Hepatocyte (in vitro differentiated cells): Measurements from ENCODE around the gene EBPL. TPM values are rescaled to one million over a fixed set of nuclear protein-coding genes. Genes with fewer than 3 reads are reported as not detected.

Experiments
- DNase-seq: peaks from one replicate; pipeline ENCODE4 v3.0.0-alpha.2; 2016; ENCODE audit warnings: low spot score
- H2AFZ ChIP-seq: fragments of 200-600 bp; sonication (generic); 2 replicates; pipeline ENCODE4 v1.6.0; 2016; ENCODE audit warnings: antibody characterized with exemption, mild to moderate bottlenecking
- H3K27ac ChIP-seq: fragments of 200-600 bp; sonication (generic); 2 replicates; pipeline ENCODE4 v1.5.1; 2016; ENCODE audit warnings: mild to moderate bottlenecking
- H3K27me3 ChIP-seq: fragments of 200-600 bp; sonication (generic); 2 replicates; pipeline ENCODE4 v1.6.1; 2016
- H3K36me3 ChIP-seq: fragments of 200-600 bp; sonication (generic); replicated peaks from 2 replicates; pipeline ENCODE4 v1.5.1; 2016; ENCODE audit warnings: low read depth; ENCODE audit not compliant: insufficient read depth
- H3K4me1 ChIP-seq: fragments of 200-600 bp; sonication (generic); 2 replicates; pipeline ENCODE4 v1.5.1; 2016; ENCODE audit warnings: mild to moderate bottlenecking, moderate library complexity; ENCODE audit not compliant: insufficient read depth
- H3K4me2 ChIP-seq: fragments of 200-600 bp; sonication (generic); 2 replicates; pipeline ENCODE4 v1.6.0; 2016
- H3K4me3 ChIP-seq: fragments of 200-600 bp; sonication (generic); 2 replicates; pipeline ENCODE4 v1.5.1; 2016; ENCODE audit warnings: mild to moderate bottlenecking
- H3K79me2 ChIP-seq: fragments of 200-600 bp; sonication (generic); 2 replicates; pipeline ENCODE4 v1.6.0; 2017; ENCODE audit warnings: mild to moderate bottlenecking
- H3K9me2 ChIP-seq: fragments of 200-600 bp; sonication (generic); replicated peaks from 2 replicates; pipeline ENCODE4 v1.6.0; 2017; ENCODE audit warnings: mild to moderate bottlenecking; ENCODE audit not compliant: insufficient read depth
- H3K9me3 ChIP-seq: fragments of 200-600 bp; sonication (generic); 2 replicates; pipeline ENCODE4 v1.5.1; 2016; ENCODE audit warnings: low read depth, mild to moderate bottlenecking
- H4K20me1 ChIP-seq: fragments of 200-600 bp; sonication (generic); 2 replicates; pipeline ENCODE4 v1.6.0; 2016; ENCODE audit warnings: mild to moderate bottlenecking; ENCODE audit not compliant: insufficient read depth, poor library complexity, severe bottlenecking
- EZH2 ChIP-seq: fragments of 200-600 bp; sonication (generic); IDR thresholded peaks from 2 replicates; pipeline ENCODE4 v1.6.1; 2016; ENCODE audit warnings: antibody characterized with exemption, mild to moderate bottlenecking, borderline replicate concordance
- EZH2phosphoT487 ChIP-seq: fragments of 200-600 bp; sonication (generic); IDR thresholded peaks from one replicate; pipeline ENCODE4 v1.6.1; 2018; ENCODE audit warnings: antibody characterized with exemption, mild to moderate bottlenecking, low read depth, moderate library complexity; ENCODE audit not compliant: unreplicated experiment, severe bottlenecking
- WGBS: methylation state at CpG from one replicate; pipeline ENCODE4 v1.1.6; 2016; ENCODE audit warnings: low lambda C conversion rate; ENCODE audit errors: missing lambda C conversion rate; 5-methylcytosine and 5-hydroxymethylcytosine counted together
- polyA plus RNA-seq: library from polyadenylated mRNA; unstranded; fragments of >200 nt; fragmentation: Nextera tagmentation; extraction: Ambion mirVana; gene quantifications from 2 replicates; pipeline ENCODE4 v1.2.1, GENCODE V29; 2016
- total RNA-seq: library from RNA; depleted of rRNA; stranded (reverse); fragments of >200 nt; gene quantifications from 2 replicates; pipeline ENCODE4 v1.2.3, GENCODE V29; 2014
- TF ChIP-seq, protein P1 (sequence below): fragments of 200-600 bp; sonication (generic); IDR thresholded peaks from 2 replicates; pipeline ENCODE4 v1.5.1; 2016; ENCODE audit warnings: antibody characterized with exemption, mild to moderate bottlenecking; ENCODE audit not compliant: poor library complexity

EBPL gene
- total and polyA plus RNA-seq, 2 experiments from 2014 or later, result 135 to 180 TPM

DNA sequence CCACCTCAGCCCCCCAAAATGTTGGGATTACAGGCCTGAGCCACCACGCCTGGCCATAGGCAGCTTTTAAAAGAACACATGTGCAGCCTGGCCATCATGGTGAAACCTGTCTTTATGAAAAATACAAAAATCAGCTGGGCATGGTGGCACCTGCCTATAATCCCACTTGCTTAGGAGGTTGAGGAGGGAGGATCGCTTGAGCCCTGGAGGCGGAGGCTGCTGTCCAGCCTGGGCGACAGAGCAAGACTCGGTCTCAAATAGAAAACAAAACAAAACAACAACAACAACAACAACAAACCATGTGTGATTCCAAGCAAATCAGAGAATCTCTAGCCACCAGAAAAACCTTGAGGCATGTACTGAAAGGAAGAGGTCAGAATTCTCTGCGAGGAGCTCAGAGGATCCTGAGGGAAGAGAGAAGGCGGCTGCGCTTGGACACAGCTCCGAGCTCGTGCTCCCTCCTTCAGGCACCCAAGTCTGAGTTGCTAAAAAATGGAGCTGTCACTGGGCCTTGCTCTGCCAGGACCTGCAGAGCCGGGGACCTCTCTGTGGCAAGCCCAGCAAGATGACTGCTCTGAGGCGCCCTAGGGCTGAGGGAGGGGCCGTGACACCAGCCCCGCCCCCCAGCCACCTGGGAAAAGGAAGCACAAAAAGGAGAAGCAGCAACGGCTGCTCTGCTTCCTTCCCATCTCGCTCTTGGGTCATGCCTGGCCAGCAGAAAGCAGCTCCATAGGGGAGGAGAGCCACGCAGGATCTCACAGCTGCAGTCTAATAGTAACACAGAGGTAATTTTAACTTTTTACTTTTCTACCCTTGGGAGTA lies 63.2 kb downstream of the EBPL start, which contains the start of gene ARL11:
Gene ARL11 (plus strand): TSS at position 677 of the 822 bp plus-strand sequence. CDS start 1,941 bp downstream, outside the sequence.
- no peaks in the 10 kb centered on the region for H3K9me3 ChIP-seq
- H3K36me3 ChIP-seq, result no peaks in the 10 kb centered on the region
- peak; percentile 31 for DNase-seq
- no peaks in the 10 kb centered on the region for H4K20me1 ChIP-seq
- TF ChIP-seq, protein P1, sequence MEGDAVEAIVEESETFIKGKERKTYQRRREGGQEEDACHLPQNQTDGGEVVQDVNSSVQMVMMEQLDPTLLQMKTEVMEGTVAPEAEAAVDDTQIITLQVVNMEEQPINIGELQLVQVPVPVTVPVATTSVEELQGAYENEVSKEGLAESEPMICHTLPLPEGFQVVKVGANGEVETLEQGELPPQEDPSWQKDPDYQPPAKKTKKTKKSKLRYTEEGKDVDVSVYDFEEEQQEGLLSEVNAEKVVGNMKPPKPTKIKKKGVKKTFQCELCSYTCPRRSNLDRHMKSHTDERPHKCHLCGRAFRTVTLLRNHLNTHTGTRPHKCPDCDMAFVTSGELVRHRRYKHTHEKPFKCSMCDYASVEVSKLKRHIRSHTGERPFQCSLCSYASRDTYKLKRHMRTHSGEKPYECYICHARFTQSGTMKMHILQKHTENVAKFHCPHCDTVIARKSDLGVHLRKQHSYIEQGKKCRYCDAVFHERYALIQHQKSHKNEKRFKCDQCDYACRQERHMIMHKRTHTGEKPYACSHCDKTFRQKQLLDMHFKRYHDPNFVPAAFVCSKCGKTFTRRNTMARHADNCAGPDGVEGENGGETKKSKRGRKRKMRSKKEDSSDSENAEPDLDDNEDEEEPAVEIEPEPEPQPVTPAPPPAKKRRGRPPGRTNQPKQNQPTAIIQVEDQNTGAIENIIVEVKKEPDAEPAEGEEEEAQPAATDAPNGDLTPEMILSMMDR, result no peak
- TF ChIP-seq EZH2 (no peak), EZH2phosphoT487 (no peak)
- WGBS, result 55% methylated on average over 17 of the region's 17 CpGs
- peaks cover 6% of the 10 kb centered on the region for H3K4me1 ChIP-seq
- H3K9me2 ChIP-seq, result no peaks in the 10 kb centered on the region
- H2AFZ ChIP-seq, result peak within 1 kb of the TSS; percentile 56
- no peaks in the 10 kb centered on the region for H3K27me3 ChIP-seq
- no peak within 1 kb of the TSS for H3K4me3 ChIP-seq
- no peak within 1 kb of the TSS for H3K27ac ChIP-seq
- H3K79me2 ChIP-seq, result no peaks in the 10 kb centered on the region
- no peak within 1 kb of the TSS for H3K4me2 ChIP-seq

DNA sequence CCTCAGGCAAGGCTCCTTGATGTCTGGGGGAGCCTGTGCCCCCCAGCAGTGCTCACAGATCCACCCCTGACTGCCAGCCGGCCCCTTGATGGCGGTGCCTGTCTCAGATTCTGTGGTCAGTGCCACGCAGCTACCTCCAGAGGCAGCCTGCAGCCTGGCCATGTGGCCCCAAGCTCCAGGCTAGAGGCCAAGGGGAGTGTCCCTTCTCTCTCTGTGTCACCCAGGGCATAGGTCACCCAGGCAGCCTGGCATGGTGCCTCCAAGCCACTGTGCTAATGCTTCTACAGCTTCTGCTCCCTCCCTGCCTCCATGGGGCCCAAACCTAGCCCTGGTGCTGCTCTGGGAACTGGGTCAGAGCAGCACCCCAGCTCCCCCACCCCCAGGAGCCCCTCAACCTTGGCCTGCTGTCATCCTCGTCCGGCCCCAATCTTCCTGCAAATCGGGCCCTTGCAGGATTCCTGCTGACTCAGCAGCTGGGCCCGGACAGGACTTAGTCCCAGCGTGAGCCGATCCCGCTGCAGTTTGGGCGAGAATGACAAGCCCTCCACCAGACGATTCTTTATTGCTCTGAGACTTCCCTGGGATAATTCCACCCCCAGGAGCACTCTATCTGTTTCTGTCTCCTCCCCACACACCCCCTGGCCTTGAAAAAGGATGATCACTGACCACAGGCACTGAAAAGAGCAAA lies 65.8 kb downstream of the EBPL start:
- peaks cover 6% of the 10 kb centered on the region for H3K4me1 ChIP-seq
- H3K36me3 ChIP-seq, result no peaks in the 10 kb centered on the region
- 64% methylated on average over 12 of the region's 12 CpGs for WGBS
- no peaks in the 10 kb centered on the region for H3K9me2 ChIP-seq
- no peaks in the 10 kb centered on the region for H4K20me1 ChIP-seq
- peak; percentile 38 for DNase-seq
- peak overlapping the region; percentile 18 for H3K27ac ChIP-seq
- no peaks in the 10 kb centered on the region for H3K9me3 ChIP-seq
- H3K4me3 ChIP-seq, result no peak overlapping the region
- H2AFZ ChIP-seq, result no peak overlapping the region
- no peaks in the 10 kb centered on the region for H3K79me2 ChIP-seq
- no peak overlapping the region for H3K4me2 ChIP-seq
- TF ChIP-seq EZH2phosphoT487, result no peak
- TF ChIP-seq, protein P1, result no peak
- TF ChIP-seq EZH2, result no peak
- no peaks in the 10 kb centered on the region for H3K27me3 ChIP-seq

DNA sequence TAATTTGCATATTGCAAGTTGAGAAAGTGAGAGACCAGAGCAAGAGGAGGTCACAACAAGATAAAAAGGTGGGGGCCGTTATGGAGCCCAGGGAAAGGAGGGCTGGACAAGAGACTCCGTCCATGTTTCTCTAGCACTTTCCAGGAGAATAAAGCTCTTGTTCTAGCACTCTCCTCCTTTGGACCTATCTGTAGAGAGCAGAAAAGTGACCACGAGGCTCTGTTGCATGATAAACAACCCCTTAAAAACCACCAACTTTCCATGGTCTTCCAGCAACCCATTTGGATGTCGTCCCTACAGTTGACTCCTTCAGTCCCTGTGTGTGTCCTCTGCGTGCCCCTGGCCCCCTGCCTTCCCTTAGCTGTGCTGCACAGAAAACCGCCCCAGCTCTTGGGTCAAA lies 67.1 kb downstream of the EBPL start:
- H2AFZ ChIP-seq, result no peak overlapping the region
- no peaks in the 10 kb centered on the region for H3K79me2 ChIP-seq
- no peak overlapping the region for H3K27ac ChIP-seq
- H3K9me3 ChIP-seq, result no peaks in the 10 kb centered on the region
- H3K27me3 ChIP-seq, result no peaks in the 10 kb centered on the region
- H4K20me1 ChIP-seq, result no peaks in the 10 kb centered on the region
- no peak for TF ChIP-seq EZH2phosphoT487
- TF ChIP-seq EZH2, result no peak
- TF ChIP-seq, protein P1, result no peak
- WGBS, result 87% methylated on average over 6 of the region's 6 CpGs
- no peaks in the 10 kb centered on the region for H3K9me2 ChIP-seq
- no peaks in the 10 kb centered on the region for H3K36me3 ChIP-seq
- peaks cover 6% of the 10 kb centered on the region for H3K4me1 ChIP-seq
- no peak overlapping the region for H3K4me3 ChIP-seq
- no peak for DNase-seq
- no peak overlapping the region for H3K4me2 ChIP-seq
